Sigmoid colon (tissue), 4 donors: ENCODE data around the gene RNF166.

Source experiments
- CTCF ChIP-seq, 4 experiments: fragments of 450-650 bp in 3 of 4; fragments of 200-600 bp in 1 of 4; IDR thresholded peaks; one replicate each; pipeline ENCODE4 v1.5.1; 2016 to 2019; ENCODE audit warnings: antibody characterized with exemption in 4 of 4, mild to moderate bottlenecking in 3 of 4, moderate library complexity in 2 of 4
- EP300 ChIP-seq, 4 donors: sonication (generic); formaldehyde crosslinking; IDR thresholded peaks; one replicate each; pipeline ENCODE4 v1.6.1; 2017; ENCODE audit warnings: antibody characterized with exemption in 4 of 4

- TF ChIP-seq CTCF (IDR thresholded peaks at IDR 0.05) (no peak), EP300 (IDR thresholded peaks at IDR 0.05) (no peak)
These were observed 1.0 kb downstream of the RNF166 start for GRCh38 chr16:88705076-88705684.
